H9 (cell line): ENCODE measurements around the gene URI1. TPM values are rescaled to one million over a fixed set of nuclear protein-coding genes. Genes with fewer than 3 reads are reported as not detected.
A peak's percentile ranks its signal among the peaks of the same experiment; 100 is the strongest.

ENCODE experiments used
- DNase-seq: peaks from one replicate; pipeline ENCODE4 v3.0.0-alpha.2; 2017
- H2AFZ ChIP-seq: one replicate; pipeline ENCODE4 v1.6.1; 2013; ENCODE audit warnings: mild to moderate bottlenecking, low read length, control low read depth, moderate library complexity
- H2AK5ac ChIP-seq: 2 replicates; pipeline ENCODE4 v1.6.1; 2013; ENCODE audit warnings: low read length, control low read depth, mixed read lengths; ENCODE audit not compliant: insufficient read length
- H2BK120ac ChIP-seq: one replicate; pipeline ENCODE4 v1.6.1; 2013; ENCODE audit warnings: low read depth, mild to moderate bottlenecking, low read length, control low read depth, inconsistent platforms; ENCODE audit not compliant: poor library complexity, severe bottlenecking
- H2BK12ac ChIP-seq: 2 replicates; pipeline ENCODE4 v1.6.1; 2013; ENCODE audit warnings: low read length, control low read depth, mixed read lengths, low read depth; ENCODE audit not compliant: insufficient read length
- H2BK15ac ChIP-seq: 2 replicates; pipeline ENCODE4 v1.6.1; 2013; ENCODE audit warnings: low read depth, low read length, control low read depth
- H2BK20ac ChIP-seq: one replicate; pipeline ENCODE4 v1.6.1; 2013; ENCODE audit warnings: low read depth, mild to moderate bottlenecking, low read length, control low read depth, inconsistent platforms; ENCODE audit not compliant: poor library complexity, severe bottlenecking
- H2BK5ac ChIP-seq: 2 replicates; pipeline ENCODE4 v1.6.1; 2013; ENCODE audit warnings: low read length, control low read depth, mixed read lengths; ENCODE audit not compliant: insufficient read length
- H3K14ac ChIP-seq: 2 replicates; pipeline ENCODE4 v1.6.1; 2013; ENCODE audit warnings: low read length, control low read depth; ENCODE audit not compliant: insufficient read depth
- H3K18ac ChIP-seq: 2 replicates; pipeline ENCODE4 v1.6.1; 2013; ENCODE audit warnings: low read depth, mild to moderate bottlenecking, mixed read lengths, low read length, control low read depth; ENCODE audit not compliant: insufficient read length
- H3K23ac ChIP-seq: 2 replicates; pipeline ENCODE4 v1.6.1; 2013; ENCODE audit warnings: low read length, control low read depth, mixed read lengths, low read depth; ENCODE audit not compliant: insufficient read length
- H3K23me2 ChIP-seq: 2 replicates; pipeline ENCODE4 v1.6.1; 2013; ENCODE audit warnings: low read depth, mild to moderate bottlenecking, mixed read lengths, low read length, control low read depth; ENCODE audit not compliant: insufficient read length, poor library complexity, severe bottlenecking
- H3K27ac ChIP-seq: 2 replicates; pipeline ENCODE4 v1.5.1; 2013; ENCODE audit warnings: low read length, control low read depth, mixed read lengths, low read depth; ENCODE audit not compliant: insufficient read length
- H3K27me3 ChIP-seq: 2 replicates; pipeline ENCODE4 v1.6.1; 2013; ENCODE audit warnings: low read length, control low read depth, inconsistent platforms; ENCODE audit not compliant: insufficient read depth
- H3K4ac ChIP-seq: 2 replicates; pipeline ENCODE4 v1.6.1; 2013; ENCODE audit warnings: low read depth, mild to moderate bottlenecking, control low read depth, inconsistent platforms, low read length, moderate library complexity
- H3K4me1 ChIP-seq: 2 replicates; pipeline ENCODE4 v1.6.1; 2013; ENCODE audit warnings: low read length, control low read depth, inconsistent platforms; ENCODE audit not compliant: insufficient read depth
- H3K4me2 ChIP-seq: 2 replicates; pipeline ENCODE4 v1.6.1; 2013; ENCODE audit warnings: low read length, control low read depth, mixed read lengths; ENCODE audit not compliant: insufficient read length, insufficient read depth
- H3K56ac ChIP-seq: 2 replicates; pipeline ENCODE4 v1.6.1; 2013; ENCODE audit warnings: low read depth, mild to moderate bottlenecking, mixed read lengths, low read length, control low read depth; ENCODE audit not compliant: insufficient read length
- H3K79me1 ChIP-seq: 2 replicates; pipeline ENCODE4 v1.6.1; 2013; ENCODE audit warnings: low read depth, mild to moderate bottlenecking, moderate library complexity, low read length, control low read depth, inconsistent platforms; ENCODE audit not compliant: insufficient read depth, poor library complexity, severe bottlenecking
- H3K79me2 ChIP-seq: 2 replicates; pipeline ENCODE4 v1.6.1; 2013; ENCODE audit warnings: low read length, control low read depth, inconsistent platforms; ENCODE audit not compliant: insufficient read depth
- H3K9ac ChIP-seq: 2 replicates; pipeline ENCODE4 v1.6.1; 2013; ENCODE audit warnings: low read length, control low read depth, mixed read lengths; ENCODE audit not compliant: insufficient read length; ENCODE audit errors: extremely low read depth
- H3K9me3 ChIP-seq: one replicate; pipeline ENCODE4 v1.6.1; 2013; ENCODE audit warnings: low read depth, low read length, inconsistent platforms; ENCODE audit not compliant: control insufficient read depth
- H3T11ph ChIP-seq: one replicate; pipeline ENCODE4 v1.6.1; 2013; ENCODE audit warnings: mild to moderate bottlenecking, low read length, control low read depth, inconsistent platforms
- H4K20me1 ChIP-seq: one replicate; pipeline ENCODE4 v1.6.1; 2013; ENCODE audit not compliant: control insufficient read depth, insufficient read length, insufficient read depth
- H4K5ac ChIP-seq: 2 replicates; pipeline ENCODE4 v1.6.1; 2013; ENCODE audit warnings: low read depth, mild to moderate bottlenecking, mixed read lengths, low read length, control low read depth; ENCODE audit not compliant: insufficient read length
- H4K8ac ChIP-seq: replicated peaks from 2 replicates; pipeline ENCODE4 v1.6.1; 2013; ENCODE audit warnings: low read length, control low read depth, mixed read lengths, low read depth; ENCODE audit not compliant: insufficient read length
- H4K91ac ChIP-seq: 2 replicates; pipeline ENCODE4 v1.6.1; 2013; ENCODE audit warnings: low read depth, mild to moderate bottlenecking, moderate library complexity, mixed read lengths, low read length, control low read depth; ENCODE audit not compliant: insufficient read length
- H3K27ac Mint-ChIP-seq, 3 experiments: 2 replicates in 2 of 3; 3 replicates in 1 of 3; pipeline ENCODE4 v1.8.0; 2020 to 2021; ENCODE audit warnings: mixed read lengths in 3 of 3, mild to moderate bottlenecking in 1 of 3, moderate library complexity in 1 of 3
- H3K27me3 Mint-ChIP-seq: 2 replicates; pipeline ENCODE4 v1.8.0; 2021; ENCODE audit warnings: low read depth, mild to moderate bottlenecking, moderate library complexity, mixed read lengths
- H3K36me3 Mint-ChIP-seq, 3 experiments: 2 replicates in 2 of 3; 3 replicates in 1 of 3; pipeline ENCODE4 v1.8.0; 2020 to 2021; ENCODE audit warnings: low read depth in 3 of 3, mixed read lengths in 3 of 3; ENCODE audit not compliant: insufficient read depth in 1 of 3
- H3K4me1 Mint-ChIP-seq, 2 experiments: 2 replicates each; pipeline ENCODE4 v1.8.0; 2020; ENCODE audit warnings: mixed read lengths in 2 of 2
- H3K4me3 Mint-ChIP-seq, 2 experiments: 2 replicates in 1 of 2; 3 replicates in 1 of 2; pipeline ENCODE4 v1.8.0; 2020 to 2021; ENCODE audit warnings: mild to moderate bottlenecking in 2 of 2, mixed read lengths in 2 of 2, moderate library complexity in 1 of 2
- H3K9me3 Mint-ChIP-seq, 2 experiments: 2 replicates in 1 of 2; 3 replicates in 1 of 2; pipeline ENCODE4 v1.8.0; 2020; ENCODE audit warnings: mild to moderate bottlenecking in 2 of 2, mixed read lengths in 2 of 2, moderate library complexity in 1 of 2
- CTCF ChIP-seq: fragments of 200-600 bp; sonication (generic); conservative IDR thresholded peaks from 3 replicates; pipeline ENCODE4 v1.8.0; 2021; ENCODE audit warnings: antibody characterized with exemption, mild to moderate bottlenecking
- WGBS: extraction: QIAGEN DNeasy Blood & Tissue Kit; methylation state at CpG from one replicate; pipeline ENCODE4 v1.1.7; 2013; ENCODE audit warnings: missing lambda C conversion rate, low lambda C conversion rate, mixed read lengths; ENCODE audit not compliant: insufficient read length; ENCODE audit errors: extremely low coverage; 5-methylcytosine and 5-hydroxymethylcytosine counted together
- total RNA-seq: library from RNA; stranded (reverse); gene quantifications from 2 replicates; pipeline ENCODE4 v1.2.1, GENCODE V29; 2021

The URI1 gene
- total RNA-seq, 1 experiment from 2014 or later = 54.3 TPM

DNA sequence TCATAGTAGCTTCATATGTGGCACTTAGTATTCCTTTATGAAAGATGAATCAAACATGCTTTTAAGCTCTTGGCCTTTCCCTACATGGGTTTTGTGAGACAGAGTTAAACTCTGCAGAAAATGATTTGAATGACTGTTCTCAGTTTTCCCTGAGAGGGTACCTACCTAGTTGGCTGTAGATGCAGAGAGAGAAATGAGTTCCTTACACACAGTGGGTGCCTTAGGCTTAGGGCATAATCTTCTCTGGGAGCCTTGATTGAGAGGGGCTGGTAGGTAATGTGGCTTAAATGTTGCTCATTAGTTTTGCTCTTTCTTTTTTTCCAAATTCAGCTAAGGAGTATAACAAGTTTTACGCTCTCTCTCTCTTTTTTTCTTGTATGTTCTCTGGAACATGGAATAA, 3.0 kb downstream of the URI1 start:
- Histone ChIP-seq H3K79me1 (no peaks in the 10 kb centered on the region), H2BK20ac (no peak overlapping the region), H2BK15ac (no peak overlapping the region), H3K23ac (no peak overlapping the region), H3K4me2 (no peak overlapping the region), H2BK120ac (no peak overlapping the region), H3K27me3 (no peaks in the 10 kb centered on the region; the same call in 1 of the 2 replicates), H3K4ac (no peak overlapping the region), H3K23me2 (no peaks in the 10 kb centered on the region), H3K9me3 (no peaks in the 10 kb centered on the region), H4K5ac (no peak overlapping the region), H3K9ac (no peak overlapping the region), H4K8ac (no peak overlapping the region), H3K27ac (no peak overlapping the region), H3K4me1 (no peaks in the 10 kb centered on the region; the same call in 1 of the 2 replicates), H2BK5ac (no peak overlapping the region), H3T11ph (no peak overlapping the region), H2AK5ac (no peak overlapping the region), H3K56ac (no peak overlapping the region), H3K18ac (no peak overlapping the region), H2AFZ (no peak overlapping the region), H3K79me2 (peaks cover 37% of the 10 kb centered on the region; the same call in 1 of the 2 replicates), H3K14ac (no peak overlapping the region), H2BK12ac (no peak overlapping the region), H4K20me1 (no peaks in the 10 kb centered on the region), H4K91ac (no peak overlapping the region)
- peaks cover 23 to 29% of the 10 kb centered on the region in 2 experiments for H3K4me1 Mint-ChIP-seq
- TF ChIP-seq CTCF = no peak
- no CpG with 5 or more reads among the region's 1 CpG for WGBS
- H3K27me3 Mint-ChIP-seq = peaks cover 17% of the 10 kb centered on the region
- H3K36me3 Mint-ChIP-seq = peaks cover 12 to 26% (median 21%) of the 10 kb centered on the region in 3 experiments
- peak overlapping the region in 1 of 3 experiments; percentile 8; a peak in 2 of 7 replicates for H3K27ac Mint-ChIP-seq
- peaks cover 15 to 19% of the 10 kb centered on the region in 2 experiments; a peak in 4 of 5 replicates for H3K9me3 Mint-ChIP-seq
- DNase-seq = no peak
- H3K4me3 Mint-ChIP-seq = no peak overlapping the region
